Measurements from ENCODE around the gene COQ2. TPM values are rescaled to one million over a fixed set of nuclear protein-coding genes. Genes with fewer than 3 reads are reported as not detected.

The COQ2 gene
- polyA plus RNA-seq, 4 donors, result 14.8 to 17.0 (median 16.4) TPM

DNA sequence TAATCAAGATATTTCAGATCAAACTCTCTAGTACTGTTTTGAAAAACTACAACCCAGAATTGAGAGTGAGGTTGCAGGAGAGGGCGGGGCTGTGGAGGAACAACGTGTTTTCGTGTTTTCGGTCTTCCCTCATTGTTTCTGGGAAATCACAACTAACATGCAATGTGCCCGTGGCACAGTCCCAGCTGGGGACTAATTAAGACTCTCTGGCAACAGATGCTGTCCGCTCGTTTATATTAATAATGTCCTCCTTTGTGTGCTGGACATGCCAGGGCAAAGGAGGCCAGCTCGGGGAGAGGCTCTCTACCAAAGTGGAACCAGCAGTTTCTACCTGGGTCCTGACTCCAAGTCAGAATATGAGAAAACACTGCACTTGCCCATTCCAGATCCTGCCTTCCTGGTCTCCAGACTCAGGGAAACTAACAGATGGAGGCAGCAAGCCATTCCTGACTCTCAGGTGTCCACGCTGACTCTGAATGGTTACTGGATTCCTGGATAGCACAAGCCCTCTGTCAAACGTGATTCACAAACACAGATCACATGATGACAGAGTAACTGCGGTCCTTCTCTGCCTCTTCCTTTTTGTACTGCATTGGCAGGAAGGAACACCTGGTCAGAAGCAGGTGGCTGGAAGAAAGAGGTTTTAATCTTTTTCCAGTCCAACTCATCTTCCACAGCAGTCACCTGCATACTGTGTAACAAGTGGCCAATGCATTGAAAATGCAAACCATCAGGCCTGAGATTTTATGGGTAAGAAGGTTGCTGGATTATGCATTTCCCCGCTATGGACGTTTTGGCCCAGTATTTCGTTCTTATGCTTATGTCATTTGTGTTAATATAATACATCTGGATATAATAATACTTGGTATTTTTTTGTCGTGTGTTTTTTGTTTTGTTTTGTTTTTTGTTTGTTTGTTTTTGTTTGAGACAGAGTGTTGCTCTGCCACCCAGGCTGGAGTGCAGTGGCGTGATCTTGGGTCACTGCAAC is 65.0 kb downstream of the COQ2 start:
- no peak for DNase-seq (ENCODE audit: low read depth in 4 of 4, low spot score in 3 of 4)

DNA sequence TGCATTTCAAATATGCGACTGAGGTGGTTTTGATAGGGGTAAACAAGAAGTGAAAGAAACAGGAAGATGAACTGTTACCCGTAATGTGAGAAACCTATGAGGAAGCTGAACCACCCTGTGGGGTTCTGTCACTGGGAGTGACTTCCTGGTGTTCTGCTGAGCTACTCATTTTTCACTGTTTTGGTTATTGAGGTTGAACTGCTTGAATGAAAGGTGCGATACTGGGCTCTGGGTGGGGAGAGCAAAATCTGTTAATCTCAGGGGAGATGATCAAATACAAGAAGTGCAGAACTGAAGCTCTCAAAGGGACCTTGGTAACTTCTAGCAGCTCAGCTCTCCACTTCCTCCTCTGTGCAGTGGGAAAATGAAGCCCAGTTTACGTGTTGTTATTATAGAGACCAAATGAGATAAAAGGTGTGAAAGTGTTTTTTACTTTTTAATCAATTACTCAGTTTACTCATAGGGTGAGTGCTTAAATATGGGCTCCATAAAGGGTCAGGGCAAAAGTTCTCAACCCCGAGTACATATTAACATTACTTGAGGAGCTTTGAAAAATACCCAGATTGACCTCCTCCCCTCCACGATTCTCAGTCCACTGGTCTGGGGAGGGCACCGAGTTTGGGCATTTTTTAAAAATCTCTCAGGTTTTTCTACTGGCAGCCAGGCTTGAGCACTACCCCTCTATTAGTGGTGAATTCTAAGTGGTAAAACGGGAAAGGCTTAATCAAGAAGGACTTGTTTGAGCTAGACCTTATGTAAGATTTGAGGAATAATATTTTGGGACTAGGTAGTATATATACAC is 66.7 kb downstream of the COQ2 start:
- no peak for DNase-seq (ENCODE audit: low read depth in 4 of 4, low spot score in 3 of 4)

DNA sequence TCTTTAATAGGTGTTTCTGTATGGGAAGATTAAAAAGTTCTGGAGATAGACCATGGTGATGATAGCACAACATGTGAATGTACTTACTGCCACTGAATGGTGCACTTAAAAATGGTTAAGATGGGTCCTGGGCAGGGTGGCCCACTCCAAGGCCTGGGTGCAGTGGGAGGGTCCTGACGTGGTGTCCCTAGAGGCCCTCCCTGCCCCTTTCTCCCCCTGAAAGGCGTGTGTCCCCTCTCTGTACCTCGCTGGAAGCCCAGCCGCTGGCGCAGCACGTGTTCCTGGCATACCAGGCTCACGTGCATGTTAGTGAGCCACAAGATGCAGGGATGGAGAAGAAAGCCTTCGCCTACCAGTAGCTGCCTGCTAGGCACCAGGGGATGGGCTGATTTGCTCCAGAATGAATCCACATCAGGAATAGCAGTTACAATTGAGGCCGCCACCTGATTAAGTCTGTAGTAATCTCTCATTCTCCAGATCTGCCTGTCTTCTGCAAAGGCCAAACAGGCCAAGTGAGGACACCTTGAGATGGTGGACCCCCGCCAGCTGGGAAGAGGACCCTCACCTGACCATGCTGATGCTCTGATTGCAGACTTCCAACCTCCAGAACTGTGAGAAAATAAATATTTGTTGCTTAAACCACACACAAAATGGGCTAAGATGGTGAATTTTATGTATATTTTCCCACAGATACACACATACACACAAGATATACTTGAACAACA is 67.5 kb downstream of the COQ2 start:
- no peak for DNase-seq (ENCODE audit: low read depth in 4 of 4, low spot score in 3 of 4)

GRCh38 chr4:83214079-83214478 is 70.5 kb downstream of the COQ2 start:
- no peak for DNase-seq (ENCODE audit: low read depth in 4 of 4, low spot score in 3 of 4)

Other genes starting within 250 kb of the COQ2 start
- gene COPS4, start 249.6 kb downstream of the COQ2 start, polyA plus RNA-seq (ENCODE audit: insufficient read length in 4 of 4), result 10 to 100 TPM; 74.3 to 89.7 (median 85.7) TPM
- gene PLAC8, start 170.1 kb downstream of the COQ2 start, polyA plus RNA-seq (ENCODE audit: insufficient read length in 4 of 4), result 1 to 10 TPM; 2.0 to 3.3 (median 2.0) TPM
- 1 to 10 TPM in 2 of 4 donors, under 1 TPM in 2; 0.94 to 1.5 (median 1.1) TPM for gene HPSE, start 50.0 kb upstream of the COQ2 start, polyA plus RNA-seq (ENCODE audit: insufficient read length in 4 of 4)
- gene HELQ, start 171.0 kb upstream of the COQ2 start, polyA plus RNA-seq (ENCODE audit: insufficient read length in 4 of 4), result 10 to 100 TPM; 18.4 to 19.6 (median 19.0) TPM
- 10 to 100 TPM; 63.1 to 79.9 (median 74.9) TPM for gene MRPS18C, start 171.3 kb upstream of the COQ2 start, polyA plus RNA-seq (ENCODE audit: insufficient read length in 4 of 4)
- 10 to 100 TPM; 24.5 to 29.9 (median 27.1) TPM for gene ABRAXAS1, start 200.3 kb upstream of the COQ2 start, polyA plus RNA-seq (ENCODE audit: insufficient read length in 4 of 4)

Measured in right renal pelvis (tissue), 4 donors.